GM19240 (cell line): Measurements from ENCODE around the gene PAIP2.
"Not testable (repeated sequence)": the region's sequence is repeated elsewhere in the genome, so short reads cannot be mapped to it uniquely, and the experiment has no call there.

Source experiments
- DNase-seq: peaks from one replicate; pipeline ENCODE4 v3.0.0; 2011; ENCODE audit warnings: low spot score; ENCODE audit not compliant: insufficient read length

The PAIP2 gene

GRCh38 chr5:139315056-139315615, 26.5 kb upstream of the PAIP2 start:
- no peak for DNase-seq

- no peak for DNase-seq
Observed at GRCh38 chr5:139335811-139336210, 5.8 kb upstream of the PAIP2 start.

GRCh38 chr5:139340051-139340450, 1.6 kb upstream of the PAIP2 start:
- DNase-seq, result no peak

- no peak for DNase-seq
Observed at GRCh38 chr5:139341187-139341688, 416 bp upstream of the PAIP2 start.

GRCh38 chr5:139342423-139342723, 719 bp downstream of the PAIP2 start:
- DNase-seq, result peak; percentile 67

- no peak for DNase-seq
Observed at GRCh38 chr5:139343476-139343875, 1.8 kb downstream of the PAIP2 start.

- no peak for DNase-seq
Observed at GRCh38 chr5:139344177-139344576, 2.5 kb downstream of the PAIP2 start.

GRCh38 chr5:139345442-139345841, 3.8 kb downstream of the PAIP2 start:
- DNase-seq, result not testable (repeated sequence)

GRCh38 chr5:139347863-139348262, 6.2 kb downstream of the PAIP2 start:
- DNase-seq, result not testable (repeated sequence)

- DNase-seq, result no peak
Observed at GRCh38 chr5:139354186-139354585, 12.5 kb downstream of the PAIP2 start.

- DNase-seq, result not testable (repeated sequence)
Observed at GRCh38 chr5:139355900-139356299, 14.2 kb downstream of the PAIP2 start.

GRCh38 chr5:139358064-139358463, 16.4 kb downstream of the PAIP2 start:
- no peak for DNase-seq

GRCh38 chr5:139360384-139360783, 18.7 kb downstream of the PAIP2 start:
- no peak for DNase-seq

GRCh38 chr5:139361835-139362429, 20.3 kb downstream of the PAIP2 start:
- no peak for DNase-seq

- no peak for DNase-seq
Observed at GRCh38 chr5:139363937-139364336, 22.3 kb downstream of the PAIP2 start.

- no peak for DNase-seq
Observed at GRCh38 chr5:139364466-139364865, 22.8 kb downstream of the PAIP2 start.

GRCh38 chr5:139368613-139369012, 27.0 kb downstream of the PAIP2 start:
- DNase-seq, result no peak

GRCh38 chr5:139369181-139369580, 27.5 kb downstream of the PAIP2 start:
- DNase-seq, result no peak

- no peak for DNase-seq
Observed at GRCh38 chr5:139371482-139372435, 30.1 kb downstream of the PAIP2 start.

GRCh38 chr5:139374909-139375308, 33.3 kb downstream of the PAIP2 start:
- DNase-seq, result no peak

GRCh38 chr5:139376364-139376763, 34.7 kb downstream of the PAIP2 start:
- no peak for DNase-seq

GRCh38 chr5:139377226-139377625, 35.6 kb downstream of the PAIP2 start:
- DNase-seq, result no peak
